DND-41 (cell line): ENCODE measurements around the gene RNF212B.

Source experiments
- CTCF ChIP-seq: IDR thresholded peaks from 2 replicates; pipeline ENCODE4 v1.5.1; 2012; ENCODE audit warnings: borderline replicate concordance, low read length, moderate library complexity, mild to moderate bottlenecking; ENCODE audit not compliant: poor library complexity, severe bottlenecking; ENCODE audit errors: extremely low read depth
- EZH2 ChIP-seq: IDR thresholded peaks from 3 replicates; pipeline ENCODE4 v1.6.1; 2012; ENCODE audit warnings: borderline replicate concordance, low read depth, mild to moderate bottlenecking, moderate library complexity, low read length, inconsistent platforms; ENCODE audit not compliant: severe bottlenecking

DNA sequence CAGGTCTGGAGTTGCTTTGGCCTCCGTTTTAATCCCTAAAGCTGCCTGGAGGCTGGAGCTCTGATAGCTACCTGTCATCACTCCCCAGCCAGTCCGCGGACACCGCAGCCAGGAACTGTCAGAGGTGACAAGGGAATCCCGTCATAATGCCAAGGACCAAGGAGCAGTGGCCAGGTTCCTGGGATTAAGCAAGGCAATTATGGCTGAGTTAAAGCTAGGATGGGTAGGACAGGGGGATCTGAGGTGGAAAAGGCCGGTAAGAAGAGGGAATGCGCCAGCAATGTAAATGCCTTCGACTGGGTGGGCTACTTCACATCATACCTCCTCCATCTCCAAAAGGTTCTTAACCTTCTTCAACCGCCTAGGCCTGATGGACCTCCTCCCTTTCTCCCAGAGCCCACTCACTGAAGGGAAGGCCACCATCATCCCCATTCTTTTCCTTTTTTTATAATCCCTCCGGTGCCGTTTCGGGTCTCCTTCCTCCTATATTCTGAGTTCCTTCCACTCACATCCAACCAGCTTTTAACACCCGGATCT lies 63.0 kb downstream of the RNF212B start:
- TF ChIP-seq CTCF (no peak), EZH2 (no peak)
